SU-DHL-6 (cell line): Measurements from ENCODE around the gene CRHBP.
"Not testable (repeated sequence)": the region's sequence is repeated elsewhere in the genome, so short reads cannot be mapped to it uniquely, and the experiment has no call there.

Source experiments
- H2AFZ ChIP-seq: fragments of 200-600 bp; sonication (generic); 2 replicates; pipeline ENCODE4 v1.6.1; 2014; ENCODE audit warnings: low read depth, mild to moderate bottlenecking, moderate library complexity, mixed read lengths, antibody characterized with exemption, low read length; ENCODE audit not compliant: severe bottlenecking
- H3F3A ChIP-seq: fragments of 200-600 bp; shearing (Covaris generic); 2 replicates; pipeline ENCODE4 v1.6.0; 2016; ENCODE audit warnings: antibody characterized with exemption, mild to moderate bottlenecking; ENCODE audit not compliant: insufficient read depth
- H3K27ac ChIP-seq: fragments of 200-600 bp; sonication (generic); 2 replicates; pipeline ENCODE4 v1.5.1; 2016; ENCODE audit warnings: low read depth, mild to moderate bottlenecking, low read length, moderate library complexity, mixed read lengths
- H3K27me3 ChIP-seq: fragments of 200-600 bp; sonication (generic), shearing (Covaris generic); 2 replicates; pipeline ENCODE4 v1.6.0; 2014; ENCODE audit warnings: mild to moderate bottlenecking, low read length
- H3K36me3 ChIP-seq: fragments of 200-600 bp; sonication (generic); 2 replicates; pipeline ENCODE4 v1.6.1; 2014; ENCODE audit warnings: mild to moderate bottlenecking, low read length, mixed read lengths
- H3K4me2 ChIP-seq: fragments of 300-600, 200-600 bp; shearing (Covaris generic), sonication (generic); 2 replicates; pipeline ENCODE4 v1.6.0; 2014; ENCODE audit warnings: low read length, low read depth, mild to moderate bottlenecking; ENCODE audit not compliant: poor library complexity, severe bottlenecking
- H3K4me3 ChIP-seq: fragments of 200-600 bp; sonication (generic); 2 replicates; pipeline ENCODE4 v1.5.1; 2014; ENCODE audit warnings: antibody characterized with exemption, low read length, mild to moderate bottlenecking, mixed read lengths; ENCODE audit not compliant: insufficient read depth, poor library complexity, severe bottlenecking
- H3K79me2 ChIP-seq: fragments of 200-600 bp; sonication (generic); 2 replicates; pipeline ENCODE4 v1.6.1; 2014; ENCODE audit warnings: mild to moderate bottlenecking, low read length, moderate library complexity; ENCODE audit not compliant: insufficient read depth
- H3K9ac ChIP-seq: fragments of 200-600 bp; sonication (generic); 2 replicates; pipeline ENCODE4 v1.7.0; 2014; ENCODE audit warnings: mild to moderate bottlenecking, low read length
- H3K9me2 ChIP-seq: fragments of 200-600 bp; sonication (generic); replicated peaks from 2 replicates; pipeline ENCODE4 v1.6.1; 2014; ENCODE audit warnings: low read length; ENCODE audit not compliant: insufficient read depth
- H3K9me3 ChIP-seq: fragments of 200-600 bp; sonication (generic); 2 replicates; pipeline ENCODE4 v1.6.1; 2014; ENCODE audit warnings: low read length, mixed read lengths; ENCODE audit not compliant: insufficient read depth
- H4K20me1 ChIP-seq: fragments of 200-600 bp; sonication (generic); 2 replicates; pipeline ENCODE4 v1.6.1; 2014; ENCODE audit warnings: low read depth, mild to moderate bottlenecking, antibody characterized with exemption, low read length, moderate library complexity, mixed read lengths
- EZH2phosphoT487 ChIP-seq: fragments of 200-600 bp; sonication (generic), shearing (Covaris generic); conservative IDR thresholded peaks from 2 replicates; pipeline ENCODE4 v1.6.1; 2018; ENCODE audit warnings: mild to moderate bottlenecking, antibody characterized with exemption, low read length, moderate library complexity, mixed read lengths
- TF ChIP-seq, protein P1 (sequence below): fragments of 200-600 bp; sonication (generic); IDR thresholded peaks from one replicate; pipeline ENCODE4 v1.5.1; 2017; ENCODE audit warnings: antibody characterized with exemption, mild to moderate bottlenecking, low read length, moderate library complexity; ENCODE audit not compliant: insufficient read depth, poor library complexity, severe bottlenecking

Gene CRHBP, protein sequence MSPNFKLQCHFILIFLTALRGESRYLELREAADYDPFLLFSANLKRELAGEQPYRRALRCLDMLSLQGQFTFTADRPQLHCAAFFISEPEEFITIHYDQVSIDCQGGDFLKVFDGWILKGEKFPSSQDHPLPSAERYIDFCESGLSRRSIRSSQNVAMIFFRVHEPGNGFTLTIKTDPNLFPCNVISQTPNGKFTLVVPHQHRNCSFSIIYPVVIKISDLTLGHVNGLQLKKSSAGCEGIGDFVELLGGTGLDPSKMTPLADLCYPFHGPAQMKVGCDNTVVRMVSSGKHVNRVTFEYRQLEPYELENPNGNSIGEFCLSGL

DNA sequence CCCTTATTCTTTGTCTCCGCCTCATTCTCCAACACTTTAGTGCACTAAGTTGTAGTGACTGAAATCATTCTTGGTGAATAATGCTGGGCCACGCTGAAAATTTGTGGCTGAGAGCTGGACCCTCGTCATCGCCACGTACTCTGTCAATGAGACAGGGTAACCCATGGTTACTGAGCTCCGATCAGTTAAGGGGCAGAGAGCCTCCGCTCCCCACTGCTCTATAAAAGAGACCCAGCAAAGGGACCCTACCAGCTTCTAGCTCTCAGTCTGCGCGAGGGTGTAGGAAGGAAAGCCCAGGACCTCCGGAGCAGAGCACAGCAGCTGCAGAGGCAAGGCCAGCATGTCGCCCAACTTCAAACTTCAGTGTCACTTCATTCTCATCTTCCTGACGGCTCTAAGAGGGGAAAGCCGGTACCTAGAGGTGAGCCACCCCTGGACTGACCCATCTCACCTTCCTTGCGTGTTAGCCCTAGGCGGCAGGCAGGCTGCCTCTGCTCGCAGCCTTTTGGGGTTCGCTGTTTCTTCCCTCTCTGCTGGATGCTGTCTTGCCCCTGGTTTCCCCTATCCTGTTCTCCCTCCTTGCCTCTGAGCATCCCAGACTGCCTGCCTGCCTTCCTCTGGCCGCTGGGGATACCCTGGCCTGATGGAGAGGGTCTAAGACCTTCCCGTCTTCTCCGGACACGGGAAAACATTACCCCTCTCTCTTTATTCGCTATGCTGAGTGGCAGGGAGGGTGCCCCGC is at the start of gene CRHBP:
Gene CRHBP, plus strand, starts transcription at position 251 of the 742 bp plus-strand sequence. Its CDS starts 90 bp downstream, at position 341.
- Histone ChIP-seq H3K36me3 (peaks cover 9% of the 10 kb centered on the region; the same call in 1 of the 2 replicates), H3K9me2 (no peaks in the 10 kb centered on the region), H3K4me3 (no peak within 1 kb of the TSS), H4K20me1 (no peaks in the 10 kb centered on the region), H3K4me2 (no peak within 1 kb of the TSS), H3F3A (no peaks in the 10 kb centered on the region; the same call in 1 of the 2 replicates), H2AFZ (no peak within 1 kb of the TSS), H3K27ac (no peak within 1 kb of the TSS), H3K9me3 (no peaks in the 10 kb centered on the region), H3K27me3 (no peaks in the 10 kb centered on the region), H3K79me2 (no peaks in the 10 kb centered on the region), H3K9ac (no peak within 1 kb of the TSS)
- TF ChIP-seq EZH2phosphoT487: no peak
- TF ChIP-seq, protein P1, sequence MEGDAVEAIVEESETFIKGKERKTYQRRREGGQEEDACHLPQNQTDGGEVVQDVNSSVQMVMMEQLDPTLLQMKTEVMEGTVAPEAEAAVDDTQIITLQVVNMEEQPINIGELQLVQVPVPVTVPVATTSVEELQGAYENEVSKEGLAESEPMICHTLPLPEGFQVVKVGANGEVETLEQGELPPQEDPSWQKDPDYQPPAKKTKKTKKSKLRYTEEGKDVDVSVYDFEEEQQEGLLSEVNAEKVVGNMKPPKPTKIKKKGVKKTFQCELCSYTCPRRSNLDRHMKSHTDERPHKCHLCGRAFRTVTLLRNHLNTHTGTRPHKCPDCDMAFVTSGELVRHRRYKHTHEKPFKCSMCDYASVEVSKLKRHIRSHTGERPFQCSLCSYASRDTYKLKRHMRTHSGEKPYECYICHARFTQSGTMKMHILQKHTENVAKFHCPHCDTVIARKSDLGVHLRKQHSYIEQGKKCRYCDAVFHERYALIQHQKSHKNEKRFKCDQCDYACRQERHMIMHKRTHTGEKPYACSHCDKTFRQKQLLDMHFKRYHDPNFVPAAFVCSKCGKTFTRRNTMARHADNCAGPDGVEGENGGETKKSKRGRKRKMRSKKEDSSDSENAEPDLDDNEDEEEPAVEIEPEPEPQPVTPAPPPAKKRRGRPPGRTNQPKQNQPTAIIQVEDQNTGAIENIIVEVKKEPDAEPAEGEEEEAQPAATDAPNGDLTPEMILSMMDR: no peak

DNA sequence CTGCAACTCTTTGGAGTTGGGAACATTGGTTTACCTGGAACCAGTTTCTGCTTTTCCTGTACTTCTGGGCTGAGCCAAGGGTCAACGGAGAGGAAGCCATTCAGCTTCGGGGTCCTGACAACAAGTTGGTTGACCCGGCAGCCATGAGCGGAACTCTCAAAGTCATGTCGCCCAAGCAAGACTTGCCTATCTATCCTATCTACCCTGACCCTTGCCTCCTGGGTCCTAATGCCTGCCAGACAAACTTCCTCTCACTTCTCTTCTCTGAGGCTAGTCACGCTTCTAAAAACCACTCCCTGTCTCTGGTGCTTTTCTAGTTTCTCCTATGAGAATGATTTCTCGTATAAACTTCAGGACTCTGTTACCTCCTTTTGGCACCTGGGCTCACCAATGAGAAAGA is 44.7 kb upstream of the CRHBP start:
- no peak overlapping the region for H2AFZ ChIP-seq
- no peak overlapping the region for H3K4me3 ChIP-seq
- H3K36me3 ChIP-seq: peaks cover 12% of the 10 kb centered on the region; the same call in 1 of the 2 replicates
- H3K9me2 ChIP-seq: no peaks in the 10 kb centered on the region
- H3K4me2 ChIP-seq: no peak overlapping the region
- H3K27me3 ChIP-seq: no peaks in the 10 kb centered on the region
- TF ChIP-seq EZH2phosphoT487: no peak
- TF ChIP-seq, protein P1: no peak
- no peaks in the 10 kb centered on the region for H3K9me3 ChIP-seq
- H3F3A ChIP-seq: peaks cover 4% of the 10 kb centered on the region; the same call in 1 of the 2 replicates
- no peaks in the 10 kb centered on the region for H4K20me1 ChIP-seq
- no peak overlapping the region for H3K9ac ChIP-seq
- H3K27ac ChIP-seq: no peak overlapping the region
- H3K79me2 ChIP-seq: peaks cover 69% of the 10 kb centered on the region

DNA sequence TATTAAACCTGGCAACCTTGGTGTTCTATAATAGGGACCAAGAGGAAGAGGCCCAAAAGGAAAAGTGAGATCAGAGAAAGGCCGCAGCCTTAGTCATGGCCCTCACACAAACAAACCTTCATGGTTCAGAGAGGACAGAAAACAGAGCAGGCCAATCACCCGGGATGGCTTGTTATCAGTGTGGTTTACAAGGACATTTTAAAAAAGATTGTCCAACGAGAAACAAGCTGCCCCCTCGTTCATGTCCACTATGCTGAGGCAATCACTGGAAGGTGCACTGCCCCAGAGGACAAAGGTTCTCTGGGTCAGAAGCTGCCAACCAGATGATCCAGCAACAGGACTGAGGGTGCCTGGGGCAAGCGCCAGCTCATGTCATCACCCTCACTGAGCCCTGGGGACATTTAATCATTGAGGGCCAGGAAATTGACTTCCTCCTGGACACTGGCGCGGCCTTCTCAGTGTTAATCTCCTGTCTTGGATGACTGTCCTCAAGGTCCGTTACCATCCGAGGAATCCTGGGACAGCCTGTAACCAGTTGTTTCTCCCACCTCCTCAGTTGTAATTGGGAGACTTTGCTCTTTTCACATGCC is 42.4 kb upstream of the CRHBP start:
- peaks cover 48% of the 10 kb centered on the region for H3K79me2 ChIP-seq
- H3K4me2 ChIP-seq, H2AFZ ChIP-seq, H3K9me3 ChIP-seq, H3K9me2 ChIP-seq, H3K27me3 ChIP-seq, H3F3A ChIP-seq, H3K27ac ChIP-seq, H3K9ac ChIP-seq, H4K20me1 ChIP-seq, H3K36me3 ChIP-seq, H3K4me3 ChIP-seq: not testable (repeated sequence)

DNA sequence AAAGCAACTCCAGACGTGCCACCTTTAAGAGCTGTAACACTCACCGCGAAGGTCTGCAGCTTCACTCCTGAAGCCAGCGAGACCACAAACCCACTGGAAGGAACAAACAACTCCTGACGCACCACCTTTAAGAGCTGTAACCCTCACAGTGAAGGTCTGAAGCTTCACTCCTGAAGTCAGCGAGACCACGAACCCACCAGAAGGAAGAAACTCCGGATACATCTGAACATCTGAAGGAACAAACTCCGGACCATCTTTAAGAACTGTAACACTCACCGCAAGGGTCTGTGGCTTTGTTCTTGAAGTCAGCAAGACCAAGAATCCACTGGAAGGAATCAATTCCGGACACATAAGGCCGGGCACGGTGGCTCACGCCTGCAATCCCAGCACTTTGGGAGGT is 38.2 kb upstream of the CRHBP start:
- H3F3A ChIP-seq, H3K9me2 ChIP-seq, H4K20me1 ChIP-seq, H3K4me3 ChIP-seq, H3K4me2 ChIP-seq, H3K9ac ChIP-seq, H3K9me3 ChIP-seq, H2AFZ ChIP-seq, H3K27ac ChIP-seq, H3K27me3 ChIP-seq, H3K36me3 ChIP-seq: not testable (repeated sequence)
- H3K79me2 ChIP-seq: peaks cover 46% of the 10 kb centered on the region
